ENCODE results near the gene ZNF90.

- TF ChIP-seq CTCF (conservative IDR thresholded peaks at IDR 0.05; ENCODE audit: low read depth in 2 of 2) (no peak), EZH2 (IDR thresholded peaks at IDR 0.05; ENCODE audit: low read depth, unreplicated experiment) (no peak), REST (IDR thresholded peaks at IDR 0.05; ENCODE audit: unreplicated experiment) (no peak), EZH2phosphoT487 (IDR thresholded peaks at IDR 0.05; ENCODE audit: unreplicated experiment) (no peak), ETS1 (IDR thresholded peaks at IDR 0.05) (no peak)
These were observed 10.9 kb upstream of the ZNF90 start for GRCh38 chr19:20066861-20067260.

Measured in GM23338 (cell line).